ENCODE measurements around the gene MYO1E.

MYO1E gene

DNA sequence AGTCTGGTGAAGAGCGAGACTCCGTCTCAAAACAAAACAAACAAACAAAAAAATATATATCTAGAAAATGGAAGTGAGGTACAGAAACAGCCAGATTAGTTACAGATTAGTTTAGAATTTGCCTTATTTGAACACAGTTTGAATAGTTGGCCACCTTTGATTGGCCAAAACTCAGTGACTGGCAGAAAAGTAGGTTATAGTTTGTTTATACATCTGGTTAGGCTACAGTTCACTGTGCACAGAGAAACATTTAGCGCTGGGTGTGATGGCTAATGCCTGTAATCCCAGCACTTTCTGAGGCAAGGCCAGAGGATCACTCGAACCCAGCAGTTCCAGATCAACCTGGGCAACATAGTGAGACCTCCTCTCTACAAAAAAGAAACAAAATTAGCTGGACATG, 114.4 kb downstream of the MYO1E start:
- no peak for DNase-seq (ENCODE audit: low read depth)
- no peak overlapping the region for H3K4me3 ChIP-seq (ENCODE audit: low read depth, low read length)

DNA sequence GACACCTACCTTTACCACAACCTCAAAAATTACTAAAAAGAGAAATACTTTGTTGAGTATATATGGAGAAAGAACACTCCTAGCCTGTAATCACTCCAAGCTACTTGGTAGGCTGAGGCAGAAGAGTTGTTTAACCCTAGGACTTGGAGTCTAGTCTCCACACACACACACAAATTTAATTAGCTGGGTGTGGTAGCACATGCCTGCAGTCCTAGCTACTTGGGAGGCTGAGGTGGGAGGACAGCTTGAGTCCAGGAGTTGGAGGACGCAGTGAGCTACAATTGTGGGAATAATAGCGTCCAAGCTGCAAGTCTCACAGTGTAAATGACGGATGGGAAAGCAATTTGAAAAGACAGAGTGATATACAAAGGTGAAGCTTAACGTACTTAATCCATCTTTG, 115.5 kb downstream of the MYO1E start:
- no peak overlapping the region for H3K4me3 ChIP-seq (ENCODE audit: low read depth, low read length)
- TF ChIP-seq, protein P1, sequence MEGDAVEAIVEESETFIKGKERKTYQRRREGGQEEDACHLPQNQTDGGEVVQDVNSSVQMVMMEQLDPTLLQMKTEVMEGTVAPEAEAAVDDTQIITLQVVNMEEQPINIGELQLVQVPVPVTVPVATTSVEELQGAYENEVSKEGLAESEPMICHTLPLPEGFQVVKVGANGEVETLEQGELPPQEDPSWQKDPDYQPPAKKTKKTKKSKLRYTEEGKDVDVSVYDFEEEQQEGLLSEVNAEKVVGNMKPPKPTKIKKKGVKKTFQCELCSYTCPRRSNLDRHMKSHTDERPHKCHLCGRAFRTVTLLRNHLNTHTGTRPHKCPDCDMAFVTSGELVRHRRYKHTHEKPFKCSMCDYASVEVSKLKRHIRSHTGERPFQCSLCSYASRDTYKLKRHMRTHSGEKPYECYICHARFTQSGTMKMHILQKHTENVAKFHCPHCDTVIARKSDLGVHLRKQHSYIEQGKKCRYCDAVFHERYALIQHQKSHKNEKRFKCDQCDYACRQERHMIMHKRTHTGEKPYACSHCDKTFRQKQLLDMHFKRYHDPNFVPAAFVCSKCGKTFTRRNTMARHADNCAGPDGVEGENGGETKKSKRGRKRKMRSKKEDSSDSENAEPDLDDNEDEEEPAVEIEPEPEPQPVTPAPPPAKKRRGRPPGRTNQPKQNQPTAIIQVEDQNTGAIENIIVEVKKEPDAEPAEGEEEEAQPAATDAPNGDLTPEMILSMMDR (IDR thresholded peaks at IDR 0.05; ENCODE audit: low read depth, low read length, missing control alignments) = no peak
- DNase-seq (ENCODE audit: low read depth) = no peak

More for the DNA sequence above, 114.4 kb downstream of the MYO1E start:
- TF ChIP-seq, protein P1 (IDR thresholded peaks at IDR 0.05; ENCODE audit: low read depth, low read length, missing control alignments) = no peak

DNA sequence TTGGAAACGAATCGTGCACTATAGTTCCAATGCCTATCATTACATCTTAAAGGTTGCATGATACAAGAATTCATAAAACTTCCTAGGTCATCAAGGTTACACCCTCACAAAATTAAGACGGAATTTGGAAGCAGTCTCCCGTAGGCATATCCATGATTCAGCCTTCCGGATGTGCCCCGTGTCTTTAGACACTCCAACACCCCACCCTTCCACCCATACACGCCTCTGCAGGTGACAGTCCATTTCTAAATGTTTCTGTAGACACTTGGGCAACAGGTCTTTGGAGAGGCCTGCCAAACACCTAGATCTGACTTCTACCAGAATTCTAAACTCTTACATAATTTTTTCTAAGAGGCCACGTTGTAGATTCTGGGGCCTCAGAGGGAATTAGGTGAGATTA, 116.2 kb downstream of the MYO1E start:
- no peak overlapping the region for H3K4me3 ChIP-seq (ENCODE audit: low read depth, low read length)
- TF ChIP-seq, protein P1 (IDR thresholded peaks at IDR 0.05; ENCODE audit: low read depth, low read length, missing control alignments) = no peak
- no peak for DNase-seq (ENCODE audit: low read depth)

DNA sequence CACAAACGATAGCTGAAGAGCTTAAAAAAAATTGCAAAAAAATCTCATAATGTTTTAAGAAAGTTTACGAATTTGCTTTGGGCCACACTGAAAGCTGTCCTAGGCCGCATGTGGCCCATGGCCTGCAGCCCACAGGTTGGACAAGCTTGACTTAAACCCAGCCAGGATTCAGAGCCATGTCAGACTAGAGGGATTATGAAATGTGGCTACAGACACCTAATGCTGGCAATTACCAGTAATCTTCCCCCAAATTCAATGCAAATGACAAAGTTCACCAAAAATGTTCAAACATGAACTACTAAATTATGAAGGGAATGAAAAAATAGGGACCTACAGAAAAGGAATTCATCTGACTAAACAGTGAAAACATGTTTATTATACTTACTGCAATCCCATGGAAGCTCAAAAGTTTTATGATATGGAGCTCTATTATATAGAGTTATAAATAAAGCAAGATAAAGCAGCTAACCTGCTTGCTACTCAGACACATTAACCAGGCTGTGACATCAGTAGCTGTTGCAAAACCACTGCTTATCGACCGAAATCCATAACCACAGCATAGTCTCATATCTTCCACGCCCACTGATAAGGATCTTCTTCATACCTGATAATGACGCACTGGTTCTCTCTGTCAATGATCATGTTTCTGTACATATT, 116.9 kb downstream of the MYO1E start:
- H3K4me3 ChIP-seq (ENCODE audit: low read depth, low read length) = no peak overlapping the region
- DNase-seq (ENCODE audit: low read depth) = no peak
- TF ChIP-seq, protein P1 (IDR thresholded peaks at IDR 0.05; ENCODE audit: low read depth, low read length, missing control alignments) = no peak

DNA sequence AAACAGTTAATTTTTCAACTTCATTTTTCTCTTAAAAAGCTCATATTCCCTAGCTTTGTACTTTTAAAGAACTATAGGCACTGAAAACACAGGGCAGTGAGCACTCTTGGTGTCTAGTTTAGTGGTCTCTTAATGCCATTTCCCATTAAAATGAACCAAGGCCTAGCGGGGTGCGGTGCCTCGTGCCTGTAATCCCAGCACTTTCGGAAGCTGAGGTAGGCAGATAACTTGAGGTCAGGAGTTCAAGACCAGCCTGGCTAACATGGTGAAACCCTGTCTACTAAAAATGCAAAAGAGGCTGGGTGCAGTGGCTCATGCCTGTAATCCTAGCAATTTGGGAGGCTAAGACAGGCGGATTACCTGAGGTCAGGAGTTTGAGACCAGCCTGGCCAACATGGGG, 120.5 kb downstream of the MYO1E start:
- no peak overlapping the region for H3K4me3 ChIP-seq (ENCODE audit: low read depth, low read length)
- no peak for DNase-seq (ENCODE audit: low read depth)
- TF ChIP-seq, protein P1 (IDR thresholded peaks at IDR 0.05; ENCODE audit: low read depth, low read length, missing control alignments) = no peak

DNA sequence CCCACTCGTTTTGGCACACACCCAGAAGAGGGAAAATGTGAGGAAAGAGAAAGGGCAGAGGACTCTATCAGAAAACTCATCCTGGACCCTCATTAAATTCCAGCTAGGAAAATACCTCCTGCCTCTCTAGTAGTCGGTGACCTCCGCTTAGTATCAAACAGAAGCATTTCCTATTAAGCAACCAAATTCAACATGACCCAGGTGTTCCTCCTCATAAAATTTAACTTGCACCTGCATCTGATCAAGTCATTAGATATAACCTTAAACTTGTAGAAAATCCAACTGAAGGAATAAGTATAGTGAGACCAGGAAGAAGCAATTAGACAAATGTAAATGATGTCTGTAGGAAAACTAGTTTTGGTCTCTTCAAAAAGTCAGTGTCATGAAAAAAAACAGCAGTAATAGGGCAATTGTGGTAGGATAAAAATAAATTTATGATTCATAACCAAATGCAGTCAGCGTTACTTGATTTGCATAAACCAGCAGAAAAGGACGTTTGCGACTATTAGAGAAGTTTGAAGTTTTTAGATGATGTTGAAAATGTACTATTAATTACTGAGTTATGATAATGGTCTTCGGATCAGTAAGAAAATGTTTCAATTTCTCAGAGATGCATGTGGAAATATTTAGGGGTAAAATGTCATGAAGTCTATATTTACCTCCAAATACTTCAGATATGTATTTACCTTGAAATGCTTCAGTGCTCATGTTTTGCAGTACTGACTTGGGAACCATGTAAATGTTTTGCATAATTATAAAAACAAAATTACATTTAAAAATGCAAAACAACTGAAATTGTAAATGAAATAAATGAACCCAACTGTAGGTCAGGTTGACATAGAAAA, 121.4 kb downstream of the MYO1E start:
- H3K4me3 ChIP-seq (ENCODE audit: low read depth, low read length) = peak overlapping the region; percentile 9; the same call in 1 of the 2 replicates
- DNase-seq (ENCODE audit: low read depth) = peak; percentile 68
- TF ChIP-seq, protein P1 (IDR thresholded peaks at IDR 0.05; ENCODE audit: low read depth, low read length, missing control alignments) = no peak
